OCI-LY1 (cell line): ENCODE results near the gene ADORA2A.

Experiments used
- H2AFZ ChIP-seq: fragments of 200-600 bp; sonication (generic), shearing (Covaris generic); 2 replicates; pipeline ENCODE4 v1.6.0; 2014; ENCODE audit warnings: antibody characterized with exemption, mild to moderate bottlenecking, low read length
- H3F3A ChIP-seq: fragments of 200-600 bp; sonication (generic), shearing (Covaris generic); 2 replicates; pipeline ENCODE4 v1.6.0; 2014; ENCODE audit warnings: mild to moderate bottlenecking, antibody characterized with exemption, low read length, moderate library complexity; ENCODE audit not compliant: insufficient read depth
- H3K27ac ChIP-seq: fragments of 200-600 bp; sonication (generic); 2 replicates; pipeline ENCODE4 v1.5.1; 2014; ENCODE audit warnings: low read length, mixed run types, mild to moderate bottlenecking, low read depth; ENCODE audit not compliant: poor library complexity, severe bottlenecking
- H3K27me3 ChIP-seq: fragments of 200-600 bp; sonication (generic); 2 replicates; pipeline ENCODE4 v1.6.0; 2014; ENCODE audit warnings: antibody characterized with exemption, mild to moderate bottlenecking, low read length, moderate library complexity; ENCODE audit not compliant: insufficient read depth
- H3K36me3 ChIP-seq: fragments of 200-600 bp; sonication (generic); 2 replicates; pipeline ENCODE4 v1.6.1; 2014; ENCODE audit warnings: mild to moderate bottlenecking, antibody characterized with exemption, low read length, moderate library complexity, mixed read lengths; ENCODE audit not compliant: insufficient read depth
- H3K4me1 ChIP-seq: fragments of 200-600 bp; sonication (generic); 2 replicates; pipeline ENCODE4 v1.5.1; 2014; ENCODE audit warnings: mild to moderate bottlenecking, low read length, moderate library complexity; ENCODE audit not compliant: insufficient read depth, severe bottlenecking
- H3K4me2 ChIP-seq: fragments of 200-600 bp; sonication (generic), shearing (Covaris generic); 2 replicates; pipeline ENCODE4 v1.6.1; 2014; ENCODE audit warnings: low read length
- H3K4me3 ChIP-seq: fragments of 200-600 bp; sonication (generic); 2 replicates; pipeline ENCODE4 v1.5.1; 2014; ENCODE audit warnings: low read length, low read depth, mild to moderate bottlenecking, mixed read lengths; ENCODE audit not compliant: poor library complexity, severe bottlenecking
- H3K79me2 ChIP-seq: fragments of 200-600 bp; shearing (Covaris generic); 2 replicates; pipeline ENCODE4 v1.6.1; 2016; ENCODE audit warnings: mixed run types, low read length, mixed read lengths; ENCODE audit not compliant: insufficient read depth
- H3K9ac ChIP-seq: fragments of 200-600 bp; sonication (generic), shearing (Covaris generic); 2 replicates; pipeline ENCODE4 v1.6.1; 2014; ENCODE audit warnings: mild to moderate bottlenecking, low read length, mixed read lengths
- H3K9me2 ChIP-seq: fragments of 200-600 bp; sonication (generic), shearing (Covaris generic); 2 replicates; pipeline ENCODE4 v1.6.1; 2014; ENCODE audit warnings: low read depth, mild to moderate bottlenecking, low read length, mixed read lengths
- H3K9me3 ChIP-seq: fragments of 200-600 bp; shearing (Covaris generic); 2 replicates; pipeline ENCODE4 v1.6.1; 2014; ENCODE audit warnings: low read length, mixed read lengths
- H4K20me1 ChIP-seq: fragments of 200-600 bp; sonication (generic), shearing (Covaris generic); 2 replicates; pipeline ENCODE4 v1.6.0; 2016; ENCODE audit warnings: mild to moderate bottlenecking, low read length; ENCODE audit not compliant: insufficient read depth
- CTCF ChIP-seq: fragments of 200-600 bp; sonication (generic), shearing (Covaris generic); IDR thresholded peaks from 2 replicates; pipeline ENCODE4 v1.5.1; 2017; ENCODE audit warnings: mild to moderate bottlenecking, antibody characterized with exemption, low read length, moderate library complexity, mixed read lengths
- EZH2 ChIP-seq: fragments of 200-600 bp; sonication (generic), shearing (Covaris generic); IDR thresholded peaks from 2 replicates; pipeline ENCODE4 v1.8.0; 2017; ENCODE audit warnings: borderline replicate concordance, mixed run types, mild to moderate bottlenecking, antibody characterized with exemption, low read length, moderate library complexity, mixed read lengths

Gene ADORA2A

GRCh38 chr22:24390576-24390975 lies 36.8 kb upstream of the ADORA2A start:
- no peaks in the 10 kb centered on the region for H3K27me3 ChIP-seq
- H2AFZ ChIP-seq = no peak overlapping the region
- no peak overlapping the region for H3K4me2 ChIP-seq
- no peaks in the 10 kb centered on the region for H3K9me3 ChIP-seq
- H3K27ac ChIP-seq = no peak overlapping the region
- TF ChIP-seq EZH2 (no peak), CTCF (no peak)
- H3K79me2 ChIP-seq = no peaks in the 10 kb centered on the region
- no peaks in the 10 kb centered on the region for H3K9me2 ChIP-seq
- H3F3A ChIP-seq = no peaks in the 10 kb centered on the region
- H3K9ac ChIP-seq = no peak overlapping the region
- H4K20me1 ChIP-seq = no peaks in the 10 kb centered on the region
- H3K4me3 ChIP-seq = no peak overlapping the region
- H3K4me1 ChIP-seq = no peaks in the 10 kb centered on the region
- peaks cover 29% of the 10 kb centered on the region; the same call in 1 of the 2 replicates for H3K36me3 ChIP-seq

GRCh38 chr22:24391836-24392217 lies 35.6 kb upstream of the ADORA2A start:
- H2AFZ ChIP-seq = no peak overlapping the region
- H3F3A ChIP-seq = no peaks in the 10 kb centered on the region
- no peaks in the 10 kb centered on the region for H3K79me2 ChIP-seq
- H3K4me3 ChIP-seq = no peak overlapping the region
- H3K27me3 ChIP-seq = no peaks in the 10 kb centered on the region
- H3K36me3 ChIP-seq = peaks cover 36% of the 10 kb centered on the region; the same call in 1 of the 2 replicates
- peaks cover 3% of the 10 kb centered on the region for H3K4me1 ChIP-seq
- no peaks in the 10 kb centered on the region for H4K20me1 ChIP-seq
- no peaks in the 10 kb centered on the region for H3K9me2 ChIP-seq
- no peaks in the 10 kb centered on the region for H3K9me3 ChIP-seq
- no peak overlapping the region for H3K4me2 ChIP-seq
- no peak overlapping the region for H3K27ac ChIP-seq
- H3K9ac ChIP-seq = no peak overlapping the region
- TF ChIP-seq CTCF = no peak
- TF ChIP-seq EZH2 = no peak

GRCh38 chr22:24392218-24392931 lies 35.0 kb upstream of the ADORA2A start:
- peaks cover 36% of the 10 kb centered on the region; the same call in 1 of the 2 replicates for H3K36me3 ChIP-seq
- H3K9me2 ChIP-seq = no peaks in the 10 kb centered on the region
- no peak for TF ChIP-seq CTCF
- TF ChIP-seq EZH2 = no peak

More at GRCh38 chr22:24392218-24392931, 35.0 kb upstream of the ADORA2A start:
- H3K4me2 ChIP-seq = no peak overlapping the region
- H3K4me3 ChIP-seq = no peak overlapping the region
- H3K79me2 ChIP-seq = no peaks in the 10 kb centered on the region
- peaks cover 8% of the 10 kb centered on the region for H3K4me1 ChIP-seq
- no peak overlapping the region for H3K27ac ChIP-seq
- no peaks in the 10 kb centered on the region for H3F3A ChIP-seq
- H3K9me3 ChIP-seq = no peaks in the 10 kb centered on the region
- H4K20me1 ChIP-seq = no peaks in the 10 kb centered on the region
- no peak overlapping the region for H3K9ac ChIP-seq
- no peaks in the 10 kb centered on the region for H3K27me3 ChIP-seq
- no peak overlapping the region for H2AFZ ChIP-seq
